Daoy (cell line): ENCODE measurements around the gene KRT79. TPM values are rescaled to one million over a fixed set of nuclear protein-coding genes. Genes with fewer than 3 reads are reported as not detected.
"Not testable (repeated sequence)": the region's sequence is repeated elsewhere in the genome, so short reads cannot be mapped to it uniquely, and the experiment has no call there.

Experiments used
- DNase-seq: peaks from one replicate; pipeline ENCODE4 v3.0.0-alpha.2; 2015; ENCODE audit warnings: low read depth
- total RNA-seq: library from RNA; depleted of rRNA; stranded (reverse); fragments of >200 nt; shearing (Covaris generic); gene quantifications from 2 replicates; pipeline ENCODE4 v1.2.3, GENCODE V29; 2014; rRNA removed

Gene KRT79
- total RNA-seq = 0.57 and 2.6 TPM in 2 replicates

DNA sequence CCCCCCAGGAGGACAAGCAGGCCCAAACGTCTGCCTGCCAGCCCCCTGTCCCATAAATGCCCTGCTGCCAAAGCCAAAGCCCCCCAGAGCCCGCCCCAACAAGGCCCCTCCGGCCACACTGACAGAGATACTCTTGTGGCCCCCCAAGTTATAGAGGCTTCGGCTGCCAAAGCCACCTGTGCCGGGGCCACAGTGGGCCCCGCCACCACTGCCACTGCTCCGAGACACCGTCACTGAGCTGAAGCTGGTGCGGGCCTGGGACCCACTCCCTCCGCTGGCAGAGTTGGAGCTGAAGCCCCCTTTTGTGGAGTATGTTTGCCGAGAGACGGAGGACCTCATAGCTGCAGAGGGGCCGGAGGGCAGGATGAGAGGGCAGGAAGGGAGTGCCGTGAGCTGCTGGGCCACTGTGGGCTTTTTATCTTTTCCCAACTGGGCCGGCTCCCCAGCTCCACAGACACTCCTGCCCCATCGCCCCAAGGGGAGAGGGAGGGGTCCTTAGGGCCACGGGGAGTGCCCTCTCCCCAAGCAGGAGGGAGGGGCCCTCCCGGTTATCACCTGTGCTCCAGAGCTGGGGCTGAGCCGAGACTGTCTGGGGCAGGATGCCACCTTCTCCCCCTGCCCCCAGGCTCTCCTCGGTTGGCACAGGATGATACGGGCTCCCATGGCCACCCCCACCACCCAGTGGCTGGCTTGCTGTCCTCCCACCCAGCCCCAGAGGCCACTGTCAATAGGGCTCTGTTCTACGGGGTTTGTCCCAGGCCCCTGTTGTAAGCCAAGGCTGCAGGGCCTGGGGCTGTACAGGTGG lies at the start of gene KRT79:
TSS of gene KRT79 (minus strand) at position 390 of the 805 bp plus-strand sequence. CDS start at position 339, 51 bp downstream.
- no peak for DNase-seq

DNA sequence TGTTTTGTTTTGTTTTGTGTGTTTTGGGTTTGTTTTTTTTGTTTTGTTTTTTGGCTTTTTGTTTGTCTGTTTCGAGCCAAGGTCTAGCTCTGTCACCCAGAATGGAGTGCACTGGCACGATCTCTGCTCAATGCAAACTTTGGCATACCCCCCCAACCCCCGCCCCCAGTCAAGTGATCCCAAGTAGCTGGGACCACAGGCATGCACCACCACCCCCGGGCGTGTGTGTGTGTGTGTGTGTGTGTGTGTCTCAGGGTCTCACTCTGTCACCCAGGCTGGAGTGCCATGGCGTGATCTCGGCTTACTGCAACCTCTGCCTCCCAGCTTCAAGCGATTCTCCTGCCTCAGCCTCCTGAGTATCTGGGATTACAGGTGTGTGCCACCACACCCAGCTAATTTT lies 46.4 kb upstream of the KRT79 start:
- DNase-seq = not testable (repeated sequence)

DNA sequence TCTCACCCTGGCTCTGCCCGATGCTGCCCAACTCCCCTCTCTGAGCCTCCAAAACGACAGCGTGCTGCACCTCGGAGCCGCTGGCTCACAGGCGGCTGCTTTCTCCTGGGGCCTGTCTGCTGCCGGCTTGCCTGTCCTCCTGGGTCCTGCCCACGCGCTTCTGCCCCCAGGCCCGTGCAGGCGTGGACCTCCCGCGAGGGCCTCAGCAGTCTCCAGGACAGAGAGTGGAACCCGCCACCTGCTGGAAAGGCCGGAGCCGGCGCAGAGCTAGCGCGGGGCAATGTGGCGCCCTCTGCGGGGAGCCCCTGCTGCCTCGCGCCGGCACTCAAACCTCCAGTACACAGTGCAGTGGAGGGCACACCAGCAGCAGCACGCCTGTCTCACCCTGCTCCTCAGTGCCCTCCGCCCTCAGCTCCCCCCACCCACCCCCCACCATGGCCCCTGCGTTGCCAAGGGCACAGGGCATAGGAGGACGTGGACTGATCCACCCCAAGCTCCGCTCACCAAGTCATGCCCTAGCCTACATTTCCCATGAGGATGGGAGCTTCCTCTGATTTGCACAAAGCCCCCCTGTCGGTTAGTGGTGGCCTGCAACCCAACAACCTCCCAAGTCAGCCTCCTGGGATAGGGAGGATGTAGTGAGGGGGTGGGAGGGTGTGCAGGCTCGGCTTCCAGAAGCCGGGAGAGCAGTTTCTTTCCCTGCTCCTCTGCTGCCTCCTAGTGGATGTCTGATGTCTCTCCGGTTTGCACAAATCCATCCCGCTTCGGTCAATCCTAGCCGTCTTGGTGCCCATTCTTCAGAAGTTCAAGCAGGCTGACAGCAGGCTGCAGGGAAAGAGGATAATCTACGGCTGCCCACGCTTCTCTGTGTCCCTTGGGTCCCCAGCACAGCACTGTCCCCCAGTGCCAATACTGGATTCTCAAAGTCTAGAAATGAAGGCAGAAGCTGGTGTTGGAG lies 45.6 kb upstream of the KRT79 start:
- peak; percentile 94 for DNase-seq

DNA sequence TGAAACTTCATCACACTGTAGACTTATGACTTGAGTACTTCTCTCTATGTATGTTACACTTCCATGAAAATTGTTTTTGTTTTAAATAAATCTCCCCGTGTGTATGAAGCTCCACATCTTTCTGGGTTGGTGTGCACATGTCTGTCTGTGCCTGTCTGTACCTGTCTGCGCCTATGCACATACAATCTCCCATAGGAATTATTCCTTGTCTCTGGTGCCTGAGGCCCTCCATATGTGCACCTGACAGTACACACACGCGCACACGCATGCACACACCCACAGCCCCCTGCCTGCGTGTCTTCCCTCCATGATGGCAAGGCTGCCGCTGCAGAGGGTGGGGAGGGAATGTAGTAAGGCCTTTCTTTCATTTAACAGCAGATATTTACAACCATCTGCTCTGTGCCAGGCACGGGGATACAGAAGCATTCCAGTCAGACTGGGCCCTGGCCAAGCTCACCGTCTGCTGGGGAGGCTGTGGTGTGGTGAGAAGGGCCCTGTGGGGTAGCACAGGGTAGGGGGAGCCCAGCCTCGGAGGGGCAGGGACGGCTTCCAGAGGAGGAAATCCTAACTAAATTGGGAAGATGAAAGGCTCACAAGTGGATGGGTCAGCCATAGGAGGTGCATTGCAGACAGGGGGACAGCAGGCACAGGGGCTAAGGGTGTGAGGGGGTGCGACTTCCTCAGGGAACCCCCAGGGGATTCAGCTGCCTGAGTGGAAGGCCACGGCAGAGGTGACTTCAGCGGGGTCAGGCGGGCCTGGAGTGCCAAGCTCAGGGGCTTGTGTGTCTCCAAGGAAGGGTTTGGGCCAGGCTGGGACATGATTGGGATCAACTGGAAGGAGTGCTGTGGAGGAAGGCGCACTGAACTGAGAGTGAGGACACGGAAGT lies 44.6 kb upstream of the KRT79 start:
- DNase-seq = no peak

DNA sequence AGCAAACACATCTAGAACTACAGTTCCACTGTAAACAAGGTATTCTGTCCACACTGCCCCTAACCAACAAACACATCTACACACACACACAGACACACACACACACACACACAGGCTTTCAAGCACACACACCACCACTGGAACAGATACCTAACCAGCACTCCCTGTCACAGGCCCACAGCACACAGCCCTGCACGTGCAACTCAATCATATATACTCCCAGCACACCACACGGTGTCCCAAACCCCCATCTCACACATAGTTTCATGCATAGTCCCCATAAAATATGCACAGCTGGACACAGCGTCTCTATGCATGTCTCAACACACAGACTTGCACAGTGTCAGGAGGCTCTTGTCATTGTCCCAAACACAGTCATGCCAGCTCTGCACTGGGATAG lies 43.1 kb upstream of the KRT79 start:
- DNase-seq = no peak

DNA sequence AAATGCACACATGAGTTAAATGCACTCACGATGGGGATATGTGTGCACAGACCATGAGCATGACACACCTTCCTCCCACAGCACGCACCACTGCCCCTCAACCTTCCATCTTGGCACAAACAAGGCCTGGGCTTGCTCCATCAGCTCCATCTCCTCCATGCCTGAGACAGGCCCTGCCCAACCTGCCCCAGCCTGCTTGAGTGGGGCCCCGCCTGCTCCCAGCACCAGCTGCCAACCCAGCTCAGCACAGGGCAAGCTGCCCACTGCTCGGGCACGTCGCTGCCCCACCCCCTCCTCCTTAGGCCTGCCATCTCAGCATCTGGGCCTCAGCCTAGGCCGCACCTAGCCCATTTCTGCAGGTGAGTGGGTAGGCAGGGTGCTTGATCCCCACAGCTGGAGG lies 42.3 kb upstream of the KRT79 start:
- DNase-seq = no peak

DNA sequence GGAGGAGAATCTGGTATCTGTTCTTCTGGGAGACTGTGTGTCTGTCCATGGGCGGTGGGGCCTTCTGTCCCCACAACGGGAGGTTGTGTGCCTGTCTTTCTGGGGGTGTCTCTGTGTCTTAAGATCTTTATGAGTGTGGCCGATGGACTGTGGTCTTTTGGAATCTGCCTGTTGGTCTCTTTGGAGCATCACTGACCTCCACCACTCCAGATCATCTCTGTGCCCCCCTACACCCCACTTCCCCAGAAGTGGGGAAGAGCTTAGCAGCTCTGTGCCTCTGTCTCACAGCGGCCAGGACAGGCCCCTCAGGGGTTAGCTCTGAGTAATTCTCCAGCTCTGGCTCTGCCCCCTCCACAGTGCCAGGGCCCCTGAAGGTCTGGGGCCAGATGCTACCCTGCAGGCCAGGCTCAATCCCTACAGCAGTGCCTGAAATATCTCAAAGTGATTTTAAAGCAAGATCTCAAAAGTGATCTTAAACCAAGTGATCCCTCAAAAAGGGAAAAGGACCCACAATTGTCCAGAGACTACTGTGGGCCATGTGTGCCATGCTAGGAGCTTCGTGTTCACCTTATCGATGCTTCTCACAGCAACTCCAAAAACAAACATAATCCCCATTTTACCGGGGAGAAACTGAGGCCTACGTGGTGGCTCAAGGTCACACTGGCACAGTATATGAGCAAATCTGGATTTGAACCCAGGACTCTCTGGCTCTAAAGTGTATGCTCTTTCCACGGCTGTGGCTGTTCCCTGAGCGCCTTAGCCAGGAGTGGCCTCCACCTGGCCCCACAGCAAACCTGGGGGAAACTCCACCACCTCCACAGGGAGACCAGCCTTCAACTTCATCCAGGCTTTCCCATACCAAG lies 40.7 kb upstream of the KRT79 start:
- DNase-seq = no peak

DNA sequence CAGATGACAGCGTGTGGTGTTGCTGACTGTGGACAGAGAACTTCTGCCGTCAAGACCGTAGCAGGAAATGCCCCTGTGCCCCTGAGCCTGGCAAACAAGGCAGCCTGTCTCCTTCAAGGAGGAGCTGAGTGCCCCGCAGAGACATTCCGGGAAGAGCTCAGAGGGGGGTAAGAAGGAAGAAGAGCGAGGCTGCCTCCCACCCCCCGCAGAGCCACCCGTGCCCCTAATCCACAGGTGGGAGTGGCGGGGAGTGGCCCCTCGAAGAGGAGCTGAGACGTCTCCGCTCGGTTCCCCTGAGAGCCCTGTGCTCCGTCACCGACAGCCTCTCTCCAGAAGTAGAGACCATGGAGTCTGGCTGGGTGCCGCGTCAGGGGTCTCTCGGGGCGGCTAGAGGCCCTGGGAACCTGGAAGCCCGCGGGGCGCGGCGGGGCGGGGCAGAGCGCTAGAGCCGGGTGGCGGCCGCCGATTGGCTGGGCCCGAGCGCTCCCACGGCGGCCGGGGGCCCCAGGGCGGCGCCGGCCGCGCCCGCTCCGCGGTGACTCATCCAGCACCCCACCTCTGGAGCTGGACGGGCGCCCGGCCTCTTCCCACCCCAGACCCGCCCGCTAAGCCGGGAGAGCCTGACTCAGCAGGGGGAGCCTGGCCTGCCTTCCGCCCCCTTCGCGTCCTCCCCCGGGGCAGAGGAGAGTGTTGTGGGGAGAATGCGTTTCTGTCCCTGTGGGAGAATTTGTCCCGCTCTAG lies 39.9 kb upstream of the KRT79 start:
- DNase-seq = peak; percentile 99

DNA sequence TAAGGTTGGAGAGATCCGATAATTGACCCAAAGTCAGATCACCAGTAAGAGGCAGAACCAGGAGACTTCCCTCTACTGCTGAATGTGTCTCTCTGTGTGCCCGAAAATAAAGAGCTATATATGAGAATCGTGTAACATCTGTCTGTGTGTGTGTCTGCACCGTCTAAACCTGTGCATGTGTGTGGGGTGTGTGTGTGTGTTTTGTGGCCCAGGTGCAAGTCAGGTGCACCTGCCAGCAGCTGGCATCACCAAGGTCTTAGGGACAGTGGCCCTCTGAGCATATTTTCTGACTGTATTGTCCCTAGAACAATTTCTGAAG lies 39.4 kb upstream of the KRT79 start:
- DNase-seq = no peak

DNA sequence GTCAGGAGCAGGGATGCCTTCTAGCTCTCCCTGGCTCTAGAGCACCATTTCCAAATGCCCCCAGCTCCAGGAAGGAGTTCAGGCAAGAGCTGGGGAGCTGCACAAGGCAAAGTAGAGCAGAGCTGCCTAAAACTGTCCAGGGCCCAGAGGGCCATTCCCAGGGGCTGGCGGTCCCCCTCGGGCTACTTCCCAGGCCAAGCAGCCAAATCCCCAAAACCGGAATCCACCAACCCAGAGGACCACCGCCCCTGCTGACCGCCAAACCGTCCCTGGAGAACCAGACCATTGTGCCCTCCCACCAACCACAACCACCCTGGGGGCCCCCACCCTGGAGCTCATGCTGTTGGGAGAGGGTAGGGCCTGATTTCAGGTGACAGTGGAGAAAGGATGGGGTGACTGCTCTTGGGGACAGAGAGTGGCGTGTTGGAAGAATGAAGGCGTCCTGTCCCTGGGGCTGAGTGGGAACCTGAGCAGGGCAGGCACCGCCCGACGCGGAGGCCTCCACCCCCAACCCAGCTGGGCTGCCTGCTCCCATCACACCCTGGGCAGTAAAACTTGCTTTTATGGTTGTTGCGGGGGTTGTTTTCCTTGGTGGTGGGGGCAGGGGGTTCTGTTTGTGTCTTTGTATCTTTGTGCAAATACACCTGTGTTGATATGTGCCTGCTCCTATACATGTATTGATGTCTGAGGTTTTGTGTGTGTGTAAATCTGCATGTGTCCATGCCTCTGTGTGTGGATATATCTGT lies 38.7 kb upstream of the KRT79 start:
- peak; percentile 45 for DNase-seq

DNA sequence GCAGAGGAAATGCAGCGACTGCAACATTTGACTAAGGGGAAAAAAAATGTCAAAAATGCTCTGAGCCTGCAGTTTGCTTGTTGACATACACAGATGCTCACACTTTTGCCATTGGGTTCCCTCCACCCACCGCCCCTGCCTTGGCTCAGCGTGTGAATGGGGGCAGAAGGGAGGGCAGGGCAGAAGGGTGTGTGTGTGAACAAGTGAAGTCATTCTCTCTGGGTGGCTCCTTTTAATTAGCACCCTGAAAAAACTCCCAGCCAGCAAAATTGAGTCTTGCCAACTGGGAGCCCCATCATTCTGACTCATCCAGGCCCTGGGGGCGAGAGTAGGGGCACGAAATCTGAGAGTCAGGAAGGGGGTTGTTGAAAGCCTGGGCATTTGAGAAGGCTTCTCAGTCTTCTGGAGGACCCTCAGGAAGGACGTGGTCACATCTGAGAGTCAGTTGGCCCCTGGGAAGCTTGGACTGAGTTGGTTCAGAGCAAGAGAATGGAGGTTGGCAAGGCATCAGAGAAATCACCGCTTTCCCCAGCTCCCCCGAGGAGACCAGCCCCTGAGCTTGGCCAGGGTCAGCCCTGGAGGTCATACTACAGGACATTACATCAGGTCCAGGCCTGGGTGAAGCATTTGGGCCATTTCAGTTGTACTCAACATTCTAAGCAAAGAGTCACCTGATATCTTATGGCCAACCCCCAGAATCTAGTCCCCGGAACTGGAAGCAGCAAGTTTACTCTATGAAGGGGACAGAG lies 37.4 kb upstream of the KRT79 start:
- DNase-seq = peak; percentile 97

DNA sequence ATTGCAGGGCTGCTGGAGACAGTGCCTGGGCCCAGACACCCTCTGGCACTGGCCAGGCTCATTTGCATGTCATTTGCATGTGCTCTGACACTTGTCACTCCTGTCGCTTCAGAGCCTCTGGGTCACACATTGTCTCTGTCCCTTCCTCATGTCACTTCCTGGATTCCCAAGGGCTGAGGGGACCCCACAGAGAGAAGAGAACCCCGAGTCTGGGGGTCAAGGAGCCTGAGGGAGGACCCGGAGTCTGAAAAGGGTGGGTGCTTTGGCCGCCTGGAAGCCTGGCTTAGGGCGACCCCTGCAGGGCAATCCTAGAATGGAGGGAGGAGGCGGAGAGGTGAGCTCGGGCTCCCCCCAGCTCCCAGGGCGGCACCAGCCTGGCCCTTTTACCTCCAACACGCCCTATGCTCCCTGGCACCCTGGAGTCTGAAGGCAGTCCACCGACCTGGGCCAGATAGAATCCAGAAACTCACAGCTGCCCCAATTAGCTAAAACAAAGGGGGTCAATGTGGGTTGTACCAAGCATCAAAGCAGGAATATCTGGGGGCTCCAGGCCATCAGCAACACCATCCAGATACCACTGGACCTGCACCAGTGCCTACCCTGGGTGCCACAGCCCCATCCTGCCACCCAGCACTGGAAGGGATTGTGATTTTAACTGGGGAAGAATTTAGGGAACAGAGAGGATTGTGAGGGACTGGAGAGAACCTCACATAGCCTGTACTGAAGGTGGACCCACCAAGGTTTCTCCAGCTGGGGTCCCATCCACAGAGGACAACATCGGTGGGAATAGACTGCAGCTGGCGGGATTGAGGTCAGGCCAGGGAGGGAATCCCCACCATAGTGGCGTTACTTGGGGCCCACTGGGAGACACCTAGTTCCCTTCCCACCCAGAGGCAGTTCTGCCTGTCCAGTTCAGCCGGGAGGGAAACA lies 36.5 kb upstream of the KRT79 start:
- peak; percentile 86 for DNase-seq

DNA sequence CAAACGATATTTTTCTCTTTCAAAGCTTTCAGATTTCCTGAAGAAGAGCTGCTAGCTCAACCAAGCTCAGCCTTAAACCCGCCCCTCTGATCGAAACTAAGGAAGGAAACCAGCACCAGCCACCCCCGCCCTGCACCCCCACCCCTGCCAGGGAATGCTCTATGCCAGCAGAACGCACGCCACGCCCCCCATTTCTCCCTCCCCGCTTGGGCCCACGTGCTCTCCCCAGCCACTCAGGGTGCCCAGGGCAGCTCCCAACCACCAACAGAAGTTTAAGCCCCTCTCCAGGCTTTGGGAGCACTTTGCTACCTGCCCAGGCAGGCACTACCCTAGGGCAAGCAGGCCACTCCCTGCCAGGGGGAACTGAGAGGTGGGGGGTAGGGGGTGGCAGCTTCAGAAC lies 33.5 kb upstream of the KRT79 start:
- DNase-seq = peak; percentile 66

DNA sequence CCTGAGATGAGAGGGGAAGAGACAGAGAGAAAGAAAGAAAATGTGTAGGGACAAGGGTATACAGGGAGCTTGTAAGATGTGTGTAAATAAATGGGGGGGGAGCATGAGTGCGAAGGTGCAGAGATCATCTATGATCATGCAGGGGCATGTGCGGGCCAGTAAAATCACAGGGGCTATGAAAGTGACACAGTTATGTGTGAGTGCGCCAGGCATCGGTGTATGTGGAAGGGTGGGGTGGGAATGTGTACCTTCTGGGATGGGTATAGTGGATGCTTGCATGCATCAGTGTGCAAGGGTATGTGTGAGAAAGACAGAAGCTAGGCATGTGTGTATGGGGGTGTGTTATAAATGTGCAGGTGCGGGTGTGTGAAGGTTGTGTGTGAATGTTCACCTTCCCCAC lies 33.0 kb upstream of the KRT79 start:
- no peak for DNase-seq

DNA sequence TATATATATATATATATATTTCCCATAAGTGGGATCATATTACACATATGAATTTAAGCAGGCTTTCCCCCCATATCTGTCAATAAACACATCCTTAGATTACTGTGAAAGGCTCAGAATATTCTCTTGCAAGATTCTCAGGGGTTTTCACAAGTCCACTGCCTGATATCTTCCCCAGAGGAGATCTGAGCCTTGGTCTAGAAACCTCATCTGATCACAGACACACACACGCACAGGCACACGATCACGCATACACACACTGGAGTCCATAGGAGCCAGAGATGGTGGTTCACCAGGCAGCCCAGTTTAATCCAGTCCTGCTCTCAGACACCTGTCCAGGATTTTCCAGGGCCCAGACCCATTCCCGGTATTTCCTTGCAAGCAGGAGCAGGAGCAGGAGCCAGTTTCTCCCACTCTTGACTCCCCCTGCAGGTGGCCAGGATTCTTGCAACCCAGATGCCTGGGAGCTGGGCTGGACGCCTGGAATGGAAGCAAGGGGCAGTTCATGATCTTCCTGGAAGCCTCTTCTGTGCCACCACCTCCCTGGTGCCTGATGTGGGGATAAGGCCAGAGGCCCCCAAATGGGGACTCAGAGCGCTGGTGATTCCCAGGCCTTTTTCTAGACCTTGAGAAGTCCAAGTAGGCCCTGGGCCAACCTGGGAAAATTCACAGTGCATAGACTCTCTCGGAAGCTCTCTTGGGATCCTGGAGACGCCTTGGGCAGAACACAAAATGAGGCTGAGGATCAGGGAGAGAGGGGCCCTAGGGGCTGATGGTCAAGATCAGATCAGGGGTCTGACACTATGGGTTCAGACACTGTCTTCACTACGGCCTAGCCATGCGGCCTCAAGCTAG lies 31.2 kb upstream of the KRT79 start:
- DNase-seq = peak; percentile 83

DNA sequence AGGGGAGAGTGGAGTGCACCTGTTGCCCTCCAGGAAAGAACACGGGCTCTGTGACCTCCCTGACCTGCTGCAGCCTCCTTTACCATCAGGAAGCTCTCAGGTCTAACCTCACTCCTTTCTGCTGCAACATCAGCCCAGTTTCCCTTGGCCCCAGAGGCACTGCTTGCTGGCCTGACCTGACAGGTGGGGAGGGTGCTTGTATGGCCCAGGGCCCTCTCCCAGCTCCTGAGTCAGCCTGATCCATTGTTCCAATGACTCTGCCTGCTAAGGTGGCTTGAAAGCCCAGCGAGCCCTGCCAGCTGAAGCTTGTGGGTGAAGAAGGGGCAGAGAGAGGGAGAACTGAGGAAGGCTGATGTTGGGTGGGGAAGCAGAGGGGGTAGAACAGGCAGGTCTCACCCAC lies 27.9 kb upstream of the KRT79 start:
- DNase-seq = no peak

DNA sequence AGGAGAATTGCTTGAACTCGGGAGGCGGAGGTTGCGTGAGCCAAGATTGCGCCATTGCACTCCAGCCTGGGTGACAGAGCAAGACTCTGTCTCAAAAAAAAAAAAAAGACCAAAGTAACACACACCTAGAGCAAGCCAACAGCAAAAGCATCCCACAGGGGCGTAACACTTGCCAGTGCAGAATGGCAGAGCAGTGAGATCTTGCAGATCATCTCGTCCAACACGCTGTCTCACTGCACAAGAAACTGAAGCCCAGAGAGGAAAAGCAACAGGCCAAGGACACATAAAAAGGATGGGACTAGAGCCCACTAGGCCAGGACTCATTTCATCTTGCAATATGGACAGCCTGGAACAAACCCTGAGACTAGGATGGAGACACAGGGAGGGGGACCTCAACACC lies 27.4 kb upstream of the KRT79 start:
- no peak for DNase-seq
